KBM-7 (cell line): Measurements from ENCODE around the gene AIDA.
"Not testable (repeated sequence)": the region's sequence is repeated elsewhere in the genome, so short reads cannot be mapped to it uniquely, and the experiment has no call there.

ENCODE experiments used
- DNase-seq: peaks from one replicate; pipeline ENCODE4 v3.0.0-alpha.2; 2015
- in situ Hi-C: fragments of 300-500 bp; cut with MboI; formaldehyde crosslinking; loops from 2 replicates; pipeline ENCODE4 v1.14.3; 2020; ENCODE audit warnings: low sequenced_read_pairs, low pct_unique_long_range_greater_than_20kb, mixed read lengths

Gene AIDA

DNA sequence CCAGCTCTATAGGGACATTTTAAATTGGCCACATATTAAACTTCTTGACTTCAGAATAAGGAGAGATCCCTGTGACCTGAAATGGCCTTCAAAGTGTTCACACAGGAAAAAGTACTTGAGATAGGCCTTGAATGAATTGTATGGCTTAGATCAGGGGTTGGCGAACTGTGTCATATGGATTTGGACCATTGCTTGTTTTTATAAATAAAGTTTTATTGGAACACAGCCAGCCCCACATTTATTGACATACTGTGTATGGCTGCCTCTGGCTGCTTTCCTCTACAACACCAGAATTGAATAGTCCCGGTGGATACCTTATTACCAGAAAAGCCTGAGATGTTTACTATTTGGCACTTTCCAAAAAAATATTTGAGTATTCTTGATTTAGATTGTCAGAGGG lies 4.1 kb upstream of the AIDA start:
- in situ Hi-C loops: no loop called here

GRCh38 chr1:222713091-222713961 lies 1.0 kb upstream of the AIDA start:
- in situ Hi-C loops: no loop called here
- DNase-seq: peak; percentile 97

More for the DNA sequence above, 4.1 kb upstream of the AIDA start:
- no peak for DNase-seq

- in situ Hi-C loops: no loop called here
- peak; percentile 77 for DNase-seq
Measured at GRCh38 chr1:222711319-222712252, 705 bp downstream of the AIDA start.

DNA sequence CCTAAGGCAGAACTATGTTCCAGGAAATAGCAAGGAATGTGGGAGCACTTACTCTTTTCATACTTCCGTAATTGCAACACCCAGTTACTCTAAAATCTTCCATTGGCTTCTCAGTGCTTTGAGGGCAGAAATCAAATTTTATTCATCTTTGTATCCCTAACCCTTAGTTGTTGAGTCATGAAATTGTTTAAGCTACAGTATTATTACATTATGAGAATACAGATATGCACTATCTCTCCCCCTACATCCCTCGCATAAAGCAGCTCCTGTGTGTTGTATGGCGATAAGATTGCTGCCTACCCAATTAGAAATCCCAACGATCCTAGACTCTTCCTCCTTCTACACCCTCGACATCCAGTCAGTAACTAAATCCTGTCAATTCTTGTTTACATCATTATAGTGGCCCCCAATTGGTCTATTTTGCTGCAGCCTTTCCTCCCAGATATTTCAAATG lies 2.6 kb downstream of the AIDA start:
- DNase-seq: no peak
- in situ Hi-C loops: no loop called here

DNA sequence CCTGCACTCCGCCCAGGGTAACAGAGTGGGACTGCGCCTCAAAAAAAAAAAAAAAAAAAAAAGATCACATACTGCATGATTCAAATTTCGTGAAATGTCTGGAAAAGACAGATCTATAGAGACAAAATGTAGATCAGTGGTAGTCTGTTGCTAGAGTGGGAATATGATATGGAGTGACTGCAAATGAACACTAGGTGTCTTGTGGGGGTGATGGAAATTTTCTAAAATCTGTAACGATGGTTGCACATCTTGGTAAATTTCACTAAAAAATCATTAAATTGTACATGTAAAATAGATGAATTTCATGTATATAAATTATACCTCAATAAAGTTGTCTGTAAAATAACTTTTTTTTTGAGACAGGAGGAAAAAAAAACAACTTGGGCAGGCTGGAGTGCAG lies 5.5 kb downstream of the AIDA start:
- peak; percentile 5 for DNase-seq
- in situ Hi-C loops: no loop called here

DNA sequence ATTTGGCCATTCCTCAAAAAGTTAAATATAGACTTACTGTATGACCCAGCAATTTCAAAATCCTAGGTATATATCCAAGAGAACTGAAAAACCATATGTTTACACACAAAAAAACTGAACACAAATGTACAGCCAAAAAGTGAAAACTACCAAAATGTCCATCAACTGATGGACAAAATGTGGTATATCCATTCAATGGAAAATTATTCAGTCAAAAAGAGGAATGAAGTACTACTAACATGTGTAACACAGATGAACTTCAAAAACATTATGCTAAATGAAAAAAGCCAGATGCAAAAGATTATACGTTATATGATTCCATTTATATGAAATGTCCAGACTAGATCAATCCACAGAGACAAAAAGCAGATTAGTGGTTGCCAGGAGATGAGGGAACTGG lies 8.0 kb downstream of the AIDA start:
- DNase-seq: no peak
- in situ Hi-C loops: no loop called here

DNA sequence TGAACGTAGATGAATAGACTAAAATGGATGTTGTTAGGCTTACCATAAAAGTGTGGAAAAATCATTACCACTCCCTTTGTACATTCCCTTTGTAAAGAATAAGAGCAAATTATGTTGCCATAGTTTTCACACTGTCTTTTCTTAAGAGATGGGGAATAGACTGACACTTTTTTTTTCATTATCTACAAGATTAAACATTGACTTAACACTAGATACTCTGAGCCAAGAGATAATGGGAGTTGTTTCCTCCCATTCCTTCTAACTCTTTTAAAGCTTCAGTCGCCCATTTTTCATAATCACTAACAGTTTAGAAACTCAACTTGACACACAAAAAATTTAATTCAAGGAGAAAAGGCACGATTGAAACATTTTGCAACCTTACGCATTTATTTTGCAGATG lies 10.1 kb downstream of the AIDA start:
- in situ Hi-C loops: no loop called here
- DNase-seq: no peak

- in situ Hi-C loops: no loop called here
- no peak for DNase-seq
Measured at GRCh38 chr1:222697826-222698225, 14.5 kb downstream of the AIDA start.

- in situ Hi-C loops: no loop called here
- no peak for DNase-seq
Measured at GRCh38 chr1:222697203-222697602, 15.1 kb downstream of the AIDA start.

DNA sequence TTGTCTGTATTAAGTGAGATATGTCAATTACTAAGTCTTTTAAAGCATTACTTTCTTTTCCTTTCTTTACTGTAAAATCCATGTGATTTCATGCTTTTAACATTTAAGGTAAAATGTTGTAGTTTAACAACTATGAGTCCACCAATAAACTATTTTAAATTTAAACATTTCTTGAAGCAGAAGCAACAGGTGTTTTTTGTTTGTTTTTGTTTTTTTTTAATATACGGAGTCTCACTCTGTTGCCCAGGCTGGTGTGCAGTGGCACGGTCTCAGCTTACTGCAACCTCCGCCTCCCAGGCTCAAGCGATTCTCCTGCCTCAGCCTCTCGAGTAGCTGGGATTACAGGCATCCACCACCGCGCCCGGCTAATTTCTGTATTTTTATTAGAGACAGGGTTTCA lies 15.6 kb downstream of the AIDA start:
- in situ Hi-C loops: no loop called here
- DNase-seq: no peak

DNA sequence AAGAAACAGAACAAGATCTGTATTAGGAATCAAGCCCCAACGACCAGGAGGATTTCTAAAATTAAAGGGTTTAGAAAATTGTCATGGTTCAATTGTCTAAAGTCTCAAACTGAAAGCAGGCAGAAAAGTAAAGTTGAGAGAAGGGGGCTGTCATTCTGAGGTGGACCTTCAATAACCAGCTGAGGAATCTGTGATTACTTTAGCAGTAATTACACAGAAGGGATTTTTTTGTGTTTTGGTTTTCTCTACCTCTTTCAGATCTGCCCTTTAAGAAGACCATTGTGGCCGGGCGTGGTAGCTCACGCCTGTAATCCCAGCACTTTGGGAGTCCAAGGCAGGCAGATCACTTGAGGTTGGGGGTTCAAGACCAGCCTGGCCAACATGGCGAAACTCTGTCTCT lies 17.4 kb downstream of the AIDA start:
- no peak for DNase-seq
- in situ Hi-C loops: no loop called here

- no peak for DNase-seq
- in situ Hi-C loops: no loop called here
Measured at GRCh38 chr1:222691016-222691415, 21.3 kb downstream of the AIDA start.

GRCh38 chr1:222680080-222680479 lies 32.2 kb downstream of the AIDA start:
- no peak for DNase-seq

GRCh38 chr1:222670110-222670509 lies 42.2 kb downstream of the AIDA start:
- no peak for DNase-seq
- in situ Hi-C loops: no loop called here

More at GRCh38 chr1:222680080-222680479, 32.2 kb downstream of the AIDA start:
- in situ Hi-C loops: no loop called here

DNA sequence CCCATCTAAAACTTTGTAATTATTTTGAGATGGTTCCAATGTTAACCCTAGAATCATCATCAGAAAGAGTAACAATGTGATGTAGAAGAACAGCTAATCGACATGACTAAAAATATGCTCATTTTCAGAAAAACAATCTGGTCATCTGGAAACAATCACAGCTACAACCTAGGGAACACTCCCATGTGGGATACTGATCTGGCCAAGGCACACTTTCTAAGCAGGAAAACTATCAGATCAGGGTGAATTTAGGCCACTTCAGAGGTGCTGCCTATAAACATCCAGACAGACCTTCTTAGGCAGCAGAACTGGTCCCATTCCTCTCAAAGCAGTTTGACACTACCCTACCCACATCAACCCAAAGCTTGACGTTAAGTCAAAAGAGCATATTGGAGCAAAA lies 43.2 kb downstream of the AIDA start:
- DNase-seq, in situ Hi-C loops: not testable (repeated sequence)

GRCh38 chr1:222668184-222668583 lies 44.1 kb downstream of the AIDA start:
- in situ Hi-C loops, DNase-seq: not testable (repeated sequence)

DNA sequence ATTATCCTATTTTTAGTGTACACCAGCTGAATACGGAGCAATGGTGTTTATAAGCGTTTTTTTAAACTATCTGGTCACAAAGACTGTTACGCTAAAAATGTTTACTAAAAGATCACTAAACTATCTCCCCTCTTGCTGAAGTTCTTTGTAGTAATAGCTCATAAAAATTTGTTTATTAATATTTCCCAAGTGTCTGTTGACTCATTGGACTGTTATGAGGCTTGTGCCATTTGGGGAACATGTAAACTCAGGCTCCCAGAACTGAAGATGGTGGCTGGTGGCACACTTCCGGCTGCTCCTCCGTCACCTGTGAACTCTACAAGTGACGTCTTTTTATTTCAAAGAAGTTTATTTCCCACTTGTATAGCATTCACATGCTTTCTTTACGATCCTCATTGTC lies 46.3 kb downstream of the AIDA start:
- in situ Hi-C loops: no loop called here
- DNase-seq: no peak

DNA sequence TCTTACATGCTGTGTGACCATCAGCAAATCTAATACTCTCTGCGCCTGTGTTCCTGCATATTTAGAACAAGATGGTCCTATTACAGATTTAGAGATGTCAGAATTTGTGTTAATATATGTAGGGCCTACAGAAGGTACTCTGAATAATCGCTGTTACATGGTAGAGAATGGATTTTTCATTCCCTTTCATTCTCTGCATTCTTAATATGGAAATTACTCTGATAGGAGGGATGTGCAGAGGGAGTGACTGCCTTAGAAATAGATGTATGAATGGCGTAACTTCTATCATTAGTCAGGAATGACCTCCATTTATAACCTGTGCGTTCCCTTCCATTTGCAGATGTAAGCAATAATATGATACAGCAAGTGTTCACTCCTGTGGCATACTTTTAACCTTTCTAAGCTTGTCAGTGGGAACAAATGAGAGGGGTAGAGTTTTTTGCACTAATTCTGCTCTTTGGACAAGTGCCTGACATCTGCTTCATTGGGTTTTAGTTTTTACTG lies 48.8 kb downstream of the AIDA start:
- in situ Hi-C loops: no loop called here
- no peak for DNase-seq

GRCh38 chr1:222657899-222658298 lies 54.4 kb downstream of the AIDA start:
- in situ Hi-C loops: no loop called here
- no peak for DNase-seq
